MM.1S (cell line): Measurements from ENCODE around the gene ABHD11.

ENCODE experiments used
- EZH2 ChIP-seq: fragments of 300-600 bp; sonication (generic); optimal IDR thresholded peaks from 2 replicates; pipeline ENCODE3; 2017; ENCODE audit warnings: low read depth, mild to moderate bottlenecking, antibody characterized with exemption, low read length, mixed read lengths
- EZH2phosphoT487 ChIP-seq: fragments of 300-600 bp; sonication (generic); IDR thresholded peaks from 2 replicates; pipeline ENCODE4 v1.6.1; 2018; ENCODE audit warnings: antibody characterized with exemption, low read length
- TF ChIP-seq, protein P1 (sequence below): fragments of 300-600 bp; sonication (generic); IDR thresholded peaks from 2 replicates; pipeline ENCODE4 v1.5.1; 2016; ENCODE audit warnings: antibody characterized with exemption, low read length, mixed read lengths

DNA sequence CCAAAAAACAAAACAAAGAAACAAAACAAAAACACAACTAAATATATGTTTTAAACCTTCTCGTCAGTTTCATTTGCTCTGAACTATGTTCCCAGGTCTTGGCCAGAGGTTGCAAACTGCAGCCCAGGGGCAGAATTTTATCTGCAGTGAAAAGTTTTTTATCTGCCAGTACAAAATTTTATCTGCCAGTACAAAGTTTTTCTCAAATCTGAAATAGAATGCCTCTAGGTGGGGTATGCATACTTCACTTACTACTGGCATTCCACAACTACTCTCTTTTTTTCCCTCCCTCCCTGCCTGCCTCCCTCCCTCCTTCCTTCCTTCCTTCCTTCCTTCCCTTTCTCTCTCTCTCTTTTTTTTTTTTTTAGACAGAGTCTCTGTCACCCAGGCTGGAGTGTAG lies 40.9 kb upstream of the ABHD11 start:
- TF ChIP-seq, protein P1, sequence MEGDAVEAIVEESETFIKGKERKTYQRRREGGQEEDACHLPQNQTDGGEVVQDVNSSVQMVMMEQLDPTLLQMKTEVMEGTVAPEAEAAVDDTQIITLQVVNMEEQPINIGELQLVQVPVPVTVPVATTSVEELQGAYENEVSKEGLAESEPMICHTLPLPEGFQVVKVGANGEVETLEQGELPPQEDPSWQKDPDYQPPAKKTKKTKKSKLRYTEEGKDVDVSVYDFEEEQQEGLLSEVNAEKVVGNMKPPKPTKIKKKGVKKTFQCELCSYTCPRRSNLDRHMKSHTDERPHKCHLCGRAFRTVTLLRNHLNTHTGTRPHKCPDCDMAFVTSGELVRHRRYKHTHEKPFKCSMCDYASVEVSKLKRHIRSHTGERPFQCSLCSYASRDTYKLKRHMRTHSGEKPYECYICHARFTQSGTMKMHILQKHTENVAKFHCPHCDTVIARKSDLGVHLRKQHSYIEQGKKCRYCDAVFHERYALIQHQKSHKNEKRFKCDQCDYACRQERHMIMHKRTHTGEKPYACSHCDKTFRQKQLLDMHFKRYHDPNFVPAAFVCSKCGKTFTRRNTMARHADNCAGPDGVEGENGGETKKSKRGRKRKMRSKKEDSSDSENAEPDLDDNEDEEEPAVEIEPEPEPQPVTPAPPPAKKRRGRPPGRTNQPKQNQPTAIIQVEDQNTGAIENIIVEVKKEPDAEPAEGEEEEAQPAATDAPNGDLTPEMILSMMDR, result no peak
- no peak for TF ChIP-seq EZH2phosphoT487
- TF ChIP-seq EZH2, result no peak
